AG04450 (cell line): ENCODE measurements around the gene LRRC49. TPM values are rescaled to one million over a fixed set of nuclear protein-coding genes. Genes with fewer than 3 reads are reported as not detected.

Source experiments
- CTCF ChIA-PET: fragments of 300-600, 350-600 bp; formaldehyde crosslinking; extraction: SDS; loops from one replicate; lab custom pipeline; 2022; ENCODE audit warnings: antibody characterized with exemption, inconsistent platforms; lab: Charles Lee
- POLR2A ChIA-PET: fragments of 350-600 bp; formaldehyde crosslinking; extraction: SDS; loops from one replicate; lab custom pipeline; 2021; ENCODE audit warnings: antibody characterized with exemption, inconsistent platforms; lab: Yijun Ruan, JAX
- DNase-seq: peaks from one replicate; pipeline ENCODE4 v3.0.0-alpha.2; 2011; ENCODE audit warnings: low read depth, low spot score
- H3K27ac ChIP-seq: one replicate; pipeline ENCODE4 v1.5.1; 2012; ENCODE audit warnings: low read depth, low read length, control low read depth
- H3K27me3 ChIP-seq: one replicate; pipeline ENCODE4 v1.6.0; 2012; ENCODE audit warnings: low read length; ENCODE audit not compliant: control insufficient read depth, insufficient read depth
- H3K4me3 ChIP-seq: 2 replicates; pipeline ENCODE4 v1.5.1; 2011; ENCODE audit warnings: mild to moderate bottlenecking, low read depth, low read length, control low read depth
- H3K9me3 ChIP-seq: 2 replicates; pipeline ENCODE4 v1.5.1; 2012; ENCODE audit warnings: low read length; ENCODE audit not compliant: control insufficient read depth, insufficient read depth
- polyA plus RNA-seq: library from polyadenylated mRNA; depleted of rRNA; stranded (reverse); fragments of >200 nt; gene quantifications from 2 replicates; pipeline ENCODE4 v1.2.3, GENCODE V29; 2011
- TF ChIP-seq, protein P1 (sequence below): IDR thresholded peaks from 2 replicates; pipeline ENCODE4 v1.5.1; 2011; ENCODE audit warnings: low read depth, low read length, control low read depth, inconsistent platforms

The LRRC49 gene
- polyA plus RNA-seq, 1 experiment: 25.0 TPM

DNA sequence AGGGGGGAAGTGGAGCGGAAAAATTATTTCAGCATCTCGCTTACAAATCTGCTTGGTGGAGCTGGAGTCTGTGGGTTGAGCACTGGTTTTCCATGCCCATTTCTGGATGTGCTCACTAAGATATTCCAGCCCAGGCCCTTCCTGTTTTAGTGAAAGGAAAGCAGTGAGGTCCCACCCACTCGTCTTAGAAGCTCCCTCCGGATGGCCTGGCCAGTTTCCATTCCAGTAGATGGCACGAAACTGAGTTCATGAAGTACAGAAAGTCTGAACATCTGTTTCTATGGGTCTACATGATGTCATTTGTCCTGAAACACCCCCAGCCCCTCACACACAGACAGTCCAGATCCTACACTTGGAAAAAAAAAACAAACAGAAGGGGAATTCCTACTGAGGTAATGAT lies 190.7 kb downstream of the LRRC49 start:
- no peak for DNase-seq
- CTCF ChIA-PET: interaction anchor here (0.6 kb wide), 1 partner anchor 28 kb away, joined by 3 read pairs; no protein-coding TSS in a partner anchor
- Histone ChIP-seq H3K27ac (no peak overlapping the region), H3K4me3 (no peak overlapping the region), H3K27me3 (no peaks in the 10 kb centered on the region), H3K9me3 (no peaks in the 10 kb centered on the region; the same call in 1 of the 2 replicates)
- TF ChIP-seq, protein P1, sequence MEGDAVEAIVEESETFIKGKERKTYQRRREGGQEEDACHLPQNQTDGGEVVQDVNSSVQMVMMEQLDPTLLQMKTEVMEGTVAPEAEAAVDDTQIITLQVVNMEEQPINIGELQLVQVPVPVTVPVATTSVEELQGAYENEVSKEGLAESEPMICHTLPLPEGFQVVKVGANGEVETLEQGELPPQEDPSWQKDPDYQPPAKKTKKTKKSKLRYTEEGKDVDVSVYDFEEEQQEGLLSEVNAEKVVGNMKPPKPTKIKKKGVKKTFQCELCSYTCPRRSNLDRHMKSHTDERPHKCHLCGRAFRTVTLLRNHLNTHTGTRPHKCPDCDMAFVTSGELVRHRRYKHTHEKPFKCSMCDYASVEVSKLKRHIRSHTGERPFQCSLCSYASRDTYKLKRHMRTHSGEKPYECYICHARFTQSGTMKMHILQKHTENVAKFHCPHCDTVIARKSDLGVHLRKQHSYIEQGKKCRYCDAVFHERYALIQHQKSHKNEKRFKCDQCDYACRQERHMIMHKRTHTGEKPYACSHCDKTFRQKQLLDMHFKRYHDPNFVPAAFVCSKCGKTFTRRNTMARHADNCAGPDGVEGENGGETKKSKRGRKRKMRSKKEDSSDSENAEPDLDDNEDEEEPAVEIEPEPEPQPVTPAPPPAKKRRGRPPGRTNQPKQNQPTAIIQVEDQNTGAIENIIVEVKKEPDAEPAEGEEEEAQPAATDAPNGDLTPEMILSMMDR: no peak
- POLR2A ChIA-PET: no interaction called here

DNA sequence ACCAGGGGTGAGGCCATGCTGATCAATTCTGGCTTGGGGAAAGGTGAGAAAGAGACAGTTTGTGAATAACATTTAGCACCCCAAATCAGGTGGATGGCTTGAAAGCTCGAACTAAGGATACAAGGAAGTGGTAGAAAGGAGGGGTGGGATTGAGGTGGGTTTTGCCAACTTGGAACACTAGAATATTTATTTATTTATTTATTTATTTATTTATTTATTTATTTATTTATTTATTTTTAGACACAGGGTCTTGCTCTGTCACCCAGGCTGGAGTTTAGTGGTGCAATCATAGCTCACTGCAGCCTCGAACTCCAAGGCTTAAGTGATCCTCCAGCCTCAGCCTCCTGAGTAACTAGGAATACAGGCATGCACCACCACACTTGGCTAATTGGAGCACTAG lies 191.6 kb downstream of the LRRC49 start:
- TF ChIP-seq, protein P1: no peak
- no peaks in the 10 kb centered on the region for H3K27me3 ChIP-seq
- no peak for DNase-seq
- ChIA-PET CTCF (no interaction called here), POLR2A (no interaction called here)
- H3K27ac ChIP-seq: no peak overlapping the region
- H3K9me3 ChIP-seq: no peaks in the 10 kb centered on the region; the same call in 1 of the 2 replicates
- no peak overlapping the region for H3K4me3 ChIP-seq

- no peak for DNase-seq
- H3K9me3 ChIP-seq: no peaks in the 10 kb centered on the region; the same call in 1 of the 2 replicates
- POLR2A ChIA-PET: no interaction called here
- TF ChIP-seq, protein P1: no peak
- H3K27me3 ChIP-seq: no peaks in the 10 kb centered on the region
- no peak overlapping the region for H3K27ac ChIP-seq
- no peak overlapping the region for H3K4me3 ChIP-seq
- CTCF ChIA-PET: no interaction called here
Measured at GRCh38 chr15:71085809-71086208, 193.2 kb downstream of the LRRC49 start.

DNA sequence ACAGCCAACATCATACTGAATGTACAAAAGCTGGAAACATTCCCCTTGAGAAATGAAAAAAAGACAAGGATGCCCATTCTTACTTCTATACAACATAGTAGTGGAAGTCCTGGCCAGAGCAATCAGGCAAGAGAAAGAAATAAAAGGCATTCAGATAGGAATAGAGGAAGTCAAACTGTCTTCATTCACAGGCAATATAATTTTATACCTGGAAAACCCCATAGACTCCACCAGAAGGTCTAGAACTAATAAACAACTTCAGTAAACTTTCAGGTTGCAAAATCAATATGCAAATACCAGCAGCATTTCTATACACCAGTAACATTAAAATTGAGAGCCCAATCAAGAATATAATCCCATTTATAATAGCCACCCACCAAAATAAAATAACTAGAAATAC lies 195.5 kb downstream of the LRRC49 start:
- POLR2A ChIA-PET: no interaction called here
- no peak for DNase-seq
- Histone ChIP-seq H3K27ac (no peak overlapping the region), H3K9me3 (no peaks in the 10 kb centered on the region; the same call in 1 of the 2 replicates), H3K4me3 (no peak overlapping the region), H3K27me3 (no peaks in the 10 kb centered on the region)
- TF ChIP-seq, protein P1: no peak
- CTCF ChIA-PET: no interaction called here

DNA sequence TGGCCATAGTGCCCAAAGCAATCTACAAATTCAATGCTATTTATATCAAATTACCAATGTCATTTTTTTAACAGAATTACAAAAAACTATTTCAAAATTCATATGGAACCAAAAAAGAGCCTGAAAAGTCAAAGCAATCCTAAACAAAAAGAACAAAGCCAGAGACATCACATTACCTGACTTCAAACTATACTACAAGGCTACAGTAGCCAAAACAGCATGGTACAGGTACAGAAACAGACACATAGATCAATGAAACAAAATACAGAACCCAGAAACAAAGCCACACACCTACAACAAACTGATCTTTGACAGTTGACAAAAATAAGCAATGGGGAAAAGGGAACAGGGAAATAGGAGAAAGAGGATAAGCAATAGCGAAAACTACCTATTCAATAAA lies 196.1 kb downstream of the LRRC49 start:
- Histone ChIP-seq H3K9me3 (no peaks in the 10 kb centered on the region; the same call in 1 of the 2 replicates), H3K4me3 (no peak overlapping the region), H3K27me3 (no peaks in the 10 kb centered on the region), H3K27ac (no peak overlapping the region)
- no peak for DNase-seq
- CTCF ChIA-PET: interaction anchor here (1.0 kb wide), 1 partner anchor 20 kb away, joined by 4 read pairs; no protein-coding TSS in a partner anchor
- TF ChIP-seq, protein P1: no peak
- POLR2A ChIA-PET: no interaction called here
